Gastrocnemius medialis (tissue), 4 donors: ENCODE data around the gene COL5A2.

Experiments
- CTCF ChIP-seq, 5 experiments: fragments of 450-650 bp in 3 of 5; fragments of 200-600 bp in 2 of 5; sonication (generic) in 2 of 5; IDR thresholded peaks in 4 of 5; conservative IDR thresholded peaks in 1 of 5; 1 replicate in 4 of 5; 2 replicates in 1 of 5; pipeline ENCODE4 v1.5.1; 2016 to 2019; ENCODE audit warnings: antibody characterized with exemption in 5 of 5, mild to moderate bottlenecking in 3 of 5, moderate library complexity in 3 of 5
- POLR2A ChIP-seq, 2 donors: fragments of 450-650 bp; IDR thresholded peaks; one replicate each; pipeline ENCODE4 v1.6.1; 2017; ENCODE audit warnings: antibody characterized with exemption in 2 of 2, mild to moderate bottlenecking in 2 of 2, moderate library complexity in 2 of 2

GRCh38 chr2:189010536-189010935 is 169.0 kb downstream of the COL5A2 start:
- TF ChIP-seq POLR2A (IDR thresholded peaks at IDR 0.05) (no peak), CTCF (IDR thresholded peaks at IDR 0.05 in 4 of 5, conservative IDR thresholded peaks at IDR 0.05 in 1 of 5) (no peak)
